Spleen (tissue), 7 donors: ENCODE data around the gene STON1.

Experiments used
- POLR2A ChIP-seq, 3 donors: fragments of 450-650 bp; IDR thresholded peaks; one replicate each; pipeline ENCODE4 v1.5.1; 2017; ENCODE audit warnings: antibody characterized with exemption in 3 of 3, mild to moderate bottlenecking in 1 of 3
- POLR2AphosphoS5 ChIP-seq, 3 donors: sonication (generic); formaldehyde crosslinking; IDR thresholded peaks; one replicate each; pipeline ENCODE4 v1.5.1; 2017; ENCODE audit warnings: antibody characterized with exemption in 3 of 3
- TF ChIP-seq, protein P1 (sequence below), 11 experiments: fragments of 200-600 bp in 7 of 11; fragments of 450-650 bp in 4 of 11; sonication (generic) in 4 of 11; IDR thresholded peaks in 8 of 11; conservative IDR thresholded peaks in 3 of 11; 1 replicate in 7 of 11; 2 replicates in 4 of 11; pipeline versions ENCODE4 v1.4.0 to v1.8.0; 2016 to 2021; ENCODE audit warnings: antibody characterized with exemption in 11 of 11, inconsistent platforms in 4 of 11, mild to moderate bottlenecking in 1 of 11
- donor health status: DM: no; HTN: no; CAD: no; lungs with moderate emphysema.
- donor health status: DM: no; HTN: no; CAD: no.
- donor health status: DM: no; HTN: no; CAD: no.

DNA sequence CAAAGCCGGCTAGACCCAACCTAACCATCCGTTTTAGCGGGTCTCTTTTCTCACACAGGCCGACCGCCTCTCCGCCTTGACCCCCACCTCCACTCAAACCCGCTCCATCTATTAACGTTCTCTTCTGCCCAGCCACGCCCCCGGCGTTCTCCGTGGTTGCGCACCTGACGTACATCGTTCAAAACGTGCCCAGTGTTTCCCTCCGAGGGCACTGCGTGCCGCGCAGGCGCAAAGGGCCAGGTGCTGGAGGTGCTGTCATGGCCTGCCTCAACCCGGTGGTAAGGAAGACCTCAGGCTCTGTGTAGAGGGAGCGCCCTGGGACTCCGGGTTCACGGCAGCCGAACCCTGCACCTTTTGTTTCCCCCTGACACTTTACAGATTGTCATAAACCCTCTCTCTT is 87.7 kb downstream of the STON1 start, which contains the start of gene GTF2A1L:
- TF ChIP-seq, protein P1, sequence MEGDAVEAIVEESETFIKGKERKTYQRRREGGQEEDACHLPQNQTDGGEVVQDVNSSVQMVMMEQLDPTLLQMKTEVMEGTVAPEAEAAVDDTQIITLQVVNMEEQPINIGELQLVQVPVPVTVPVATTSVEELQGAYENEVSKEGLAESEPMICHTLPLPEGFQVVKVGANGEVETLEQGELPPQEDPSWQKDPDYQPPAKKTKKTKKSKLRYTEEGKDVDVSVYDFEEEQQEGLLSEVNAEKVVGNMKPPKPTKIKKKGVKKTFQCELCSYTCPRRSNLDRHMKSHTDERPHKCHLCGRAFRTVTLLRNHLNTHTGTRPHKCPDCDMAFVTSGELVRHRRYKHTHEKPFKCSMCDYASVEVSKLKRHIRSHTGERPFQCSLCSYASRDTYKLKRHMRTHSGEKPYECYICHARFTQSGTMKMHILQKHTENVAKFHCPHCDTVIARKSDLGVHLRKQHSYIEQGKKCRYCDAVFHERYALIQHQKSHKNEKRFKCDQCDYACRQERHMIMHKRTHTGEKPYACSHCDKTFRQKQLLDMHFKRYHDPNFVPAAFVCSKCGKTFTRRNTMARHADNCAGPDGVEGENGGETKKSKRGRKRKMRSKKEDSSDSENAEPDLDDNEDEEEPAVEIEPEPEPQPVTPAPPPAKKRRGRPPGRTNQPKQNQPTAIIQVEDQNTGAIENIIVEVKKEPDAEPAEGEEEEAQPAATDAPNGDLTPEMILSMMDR (IDR thresholded peaks at IDR 0.05 in 8 of 11, conservative IDR thresholded peaks at IDR 0.05 in 3 of 11), result no peak
- TF ChIP-seq POLR2AphosphoS5 (IDR thresholded peaks at IDR 0.05) (no peak), POLR2A (IDR thresholded peaks at IDR 0.05) (no peak)
